HuH-7.5 (cell line): ENCODE measurements around the gene GABRA5.
"Not testable (repeated sequence)": the region's sequence is repeated elsewhere in the genome, so short reads cannot be mapped to it uniquely, and the experiment has no call there.

Experiments used
- DNase-seq: peaks from one replicate; pipeline ENCODE4 v3.0.0; 2011; ENCODE audit warnings: low spot score

The GABRA5 gene

GRCh38 chr15:26877831-26878230, 11.0 kb downstream of the GABRA5 start:
- DNase-seq, result no peak

GRCh38 chr15:26879706-26880105, 12.8 kb downstream of the GABRA5 start:
- DNase-seq, result no peak

GRCh38 chr15:26882112-26882511, 15.2 kb downstream of the GABRA5 start:
- no peak for DNase-seq

- no peak for DNase-seq
Observed at GRCh38 chr15:26882616-26883365, 15.9 kb downstream of the GABRA5 start.

GRCh38 chr15:26883466-26883865, 16.6 kb downstream of the GABRA5 start:
- no peak for DNase-seq

GRCh38 chr15:26886566-26886965, 19.7 kb downstream of the GABRA5 start:
- DNase-seq, result no peak

- DNase-seq, result no peak
Observed at GRCh38 chr15:26887926-26888666, 21.2 kb downstream of the GABRA5 start.

GRCh38 chr15:26888761-26889160, 21.9 kb downstream of the GABRA5 start:
- no peak for DNase-seq

- peak; percentile 33 for DNase-seq
Observed at GRCh38 chr15:26889298-26889898, 22.5 kb downstream of the GABRA5 start.

- no peak for DNase-seq
Observed at GRCh38 chr15:26890451-26890850, 23.6 kb downstream of the GABRA5 start.

- DNase-seq, result no peak
Observed at GRCh38 chr15:26890988-26891387, 24.1 kb downstream of the GABRA5 start.

GRCh38 chr15:26891448-26892181, 24.8 kb downstream of the GABRA5 start:
- DNase-seq, result peak; percentile 35

- no peak for DNase-seq
Observed at GRCh38 chr15:26892182-26892518, 25.3 kb downstream of the GABRA5 start.

GRCh38 chr15:26892678-26893077, 25.8 kb downstream of the GABRA5 start:
- no peak for DNase-seq

- DNase-seq, result no peak
Observed at GRCh38 chr15:26893351-26894065, 26.6 kb downstream of the GABRA5 start.

GRCh38 chr15:26894181-26894580, 27.3 kb downstream of the GABRA5 start:
- no peak for DNase-seq

- DNase-seq, result not testable (repeated sequence)
Observed at GRCh38 chr15:26895346-26895745, 28.5 kb downstream of the GABRA5 start.

- no peak for DNase-seq
Observed at GRCh38 chr15:26899658-26900057, 32.8 kb downstream of the GABRA5 start.

- no peak for DNase-seq
Observed at GRCh38 chr15:26901041-26901440, 34.2 kb downstream of the GABRA5 start.

GRCh38 chr15:26910715-26911114, 43.9 kb downstream of the GABRA5 start:
- DNase-seq, result no peak

- no peak for DNase-seq
Observed at GRCh38 chr15:26921433-26921832, 54.6 kb downstream of the GABRA5 start.

GRCh38 chr15:26926081-26926480, 59.2 kb downstream of the GABRA5 start:
- no peak for DNase-seq
